T-helper 9 cell (primary cell): Measurements from ENCODE around the gene PLAAT1.

ENCODE experiments used
- DNase-seq: peaks from one replicate; pipeline ENCODE4 v3.0.0-alpha.2; 2020

The PLAAT1 gene

GRCh38 chr3:193253986-193254660 is 13.1 kb downstream of the PLAAT1 start:
- DNase-seq = no peak

GRCh38 chr3:193261970-193262369 is 20.9 kb downstream of the PLAAT1 start:
- DNase-seq = no peak

- no peak for DNase-seq
These were observed 21.7 kb downstream of the PLAAT1 start for GRCh38 chr3:193262707-193263106.

GRCh38 chr3:193269343-193270028 is 28.5 kb downstream of the PLAAT1 start:
- DNase-seq = no peak

- DNase-seq = no peak
These were observed 29.4 kb downstream of the PLAAT1 start for GRCh38 chr3:193270451-193270850.

- DNase-seq = no peak
These were observed 30.2 kb downstream of the PLAAT1 start for GRCh38 chr3:193271101-193271840.

GRCh38 chr3:193292386-193292785 is 51.4 kb downstream of the PLAAT1 start:
- no peak for DNase-seq

- DNase-seq = no peak
These were observed 55.0 kb downstream of the PLAAT1 start for GRCh38 chr3:193295985-193296384.

GRCh38 chr3:193297421-193297820 is 56.4 kb downstream of the PLAAT1 start:
- DNase-seq = no peak

- no peak for DNase-seq
These were observed 60.4 kb downstream of the PLAAT1 start for GRCh38 chr3:193301433-193301832.

- DNase-seq = no peak
These were observed 64.3 kb downstream of the PLAAT1 start for GRCh38 chr3:193305356-193305755.

- no peak for DNase-seq
These were observed 70.1 kb downstream of the PLAAT1 start for GRCh38 chr3:193310914-193311723.

- no peak for DNase-seq
These were observed 72.3 kb downstream of the PLAAT1 start for GRCh38 chr3:193313061-193313958.

- DNase-seq = no peak
These were observed 73.1 kb downstream of the PLAAT1 start for GRCh38 chr3:193314161-193314560.

GRCh38 chr3:193317682-193318300 is 76.8 kb downstream of the PLAAT1 start:
- no peak for DNase-seq
